Erythroblast (primary cell): ENCODE data around the gene KIF2A.
A peak's percentile ranks its signal among the peaks of the same experiment; 100 is the strongest.

Experiments used
- DNase-seq, 2 experiments: peaks; one replicate each; lab custom pipeline; 2025; lab: John Stamatoyannopoulos, UW
- GATA1 ChIP-seq: IDR thresholded peaks from 2 replicates; pipeline ENCODE4 v1.6.1; 2011; ENCODE audit warnings: low read depth, mild to moderate bottlenecking, control low read depth, low read length, moderate library complexity
- POLR2A ChIP-seq: IDR thresholded peaks from 2 replicates; pipeline ENCODE4 v1.6.1; 2011; ENCODE audit warnings: mild to moderate bottlenecking, low read length

Gene KIF2A

GRCh38 chr5:62354028-62354874, 48.2 kb downstream of the KIF2A start:
- TF ChIP-seq GATA1 (no peak), POLR2A (no peak)
- DNase-seq: peak; percentile 69 to 77

GRCh38 chr5:62362701-62363100, 56.7 kb downstream of the KIF2A start:
- no peak for DNase-seq
- TF ChIP-seq POLR2A (no peak), GATA1 (no peak)

- no peak for TF ChIP-seq POLR2A
- TF ChIP-seq GATA1: no peak
- DNase-seq: no peak
These were observed 63.0 kb downstream of the KIF2A start for GRCh38 chr5:62369039-62369438.

GRCh38 chr5:62371409-62371808, 65.4 kb downstream of the KIF2A start:
- TF ChIP-seq POLR2A: no peak
- TF ChIP-seq GATA1: no peak
- no peak for DNase-seq

- no peak for TF ChIP-seq GATA1
- no peak for TF ChIP-seq POLR2A
- no peak for DNase-seq
These were observed 66.6 kb downstream of the KIF2A start for GRCh38 chr5:62372600-62372999.

GRCh38 chr5:62373382-62373781, 67.4 kb downstream of the KIF2A start:
- DNase-seq: no peak
- no peak for TF ChIP-seq GATA1
- no peak for TF ChIP-seq POLR2A

- DNase-seq: no peak
- TF ChIP-seq GATA1 (no peak), POLR2A (no peak)
These were observed 68.1 kb downstream of the KIF2A start for GRCh38 chr5:62374090-62374489.

- DNase-seq: no peak
- TF ChIP-seq GATA1 (no peak), POLR2A (no peak)
These were observed 69.6 kb downstream of the KIF2A start for GRCh38 chr5:62375627-62376026.

GRCh38 chr5:62376064-62376463, 70.1 kb downstream of the KIF2A start:
- no peak for TF ChIP-seq POLR2A
- TF ChIP-seq GATA1: no peak
- peak; percentile 61 to 68 for DNase-seq

- no peak for TF ChIP-seq POLR2A
- TF ChIP-seq GATA1: no peak
- DNase-seq: no peak
These were observed 79.1 kb downstream of the KIF2A start for GRCh38 chr5:62385131-62385530.

GRCh38 chr5:62385816-62386400, 79.9 kb downstream of the KIF2A start:
- TF ChIP-seq GATA1 (no peak), POLR2A (no peak)
- DNase-seq: no peak

GRCh38 chr5:62386824-62387223, 80.8 kb downstream of the KIF2A start:
- TF ChIP-seq GATA1 (no peak), POLR2A (no peak)
- no peak for DNase-seq

- DNase-seq: no peak
- TF ChIP-seq GATA1 (no peak), POLR2A (no peak)
These were observed 89.4 kb downstream of the KIF2A start for GRCh38 chr5:62395210-62395950.

- DNase-seq: peak; percentile 97
- no peak for TF ChIP-seq GATA1
- peak; percentile 96 for TF ChIP-seq POLR2A
These were observed 97.6 kb downstream of the KIF2A start, which contains the start of gene DIMT1 for GRCh38 chr5:62403411-62404250. TSS of gene DIMT1 (minus strand) at chr5:62403905. CDS start at chr5:62403772, 133 bp downstream.
